GM23338 (cell line): Measurements from ENCODE around the gene UBE2F. TPM values are rescaled to one million over a fixed set of nuclear protein-coding genes. Genes with fewer than 3 reads are reported as not detected.

Source experiments
- ATAC-seq: fragments of 200-7000 bp; cut with Tn5 transposase; 3 replicates; pipeline ENCODE4 v1.9.1; 2020
- DNase-seq: peaks from one replicate; pipeline ENCODE4 v3.0.0-alpha.2; 2015; ENCODE audit warnings: low spot score
- H2AFZ ChIP-seq: fragments of 200-600 bp; sonication (generic); 2 replicates; pipeline ENCODE4 v1.8.0; 2016; ENCODE audit warnings: antibody characterized with exemption, mild to moderate bottlenecking, moderate library complexity
- H3F3A ChIP-seq: fragments of 200-600 bp; sonication (generic); replicated peaks from 2 replicates; pipeline ENCODE4 v1.8.0; 2017; ENCODE audit warnings: antibody characterized with exemption, mixed run types, low read depth
- H3K27ac ChIP-seq: fragments of 200-600 bp; sonication (generic); 2 replicates; pipeline ENCODE4 v1.6.1; 2016; ENCODE audit warnings: low read depth
- H3K27me3 ChIP-seq: fragments of 200-600 bp; sonication (generic); 2 replicates; pipeline ENCODE4 v1.8.0; 2016; ENCODE audit warnings: mild to moderate bottlenecking, mixed run types, moderate library complexity; ENCODE audit not compliant: insufficient read depth
- H3K36me3 ChIP-seq: fragments of 200-600 bp; sonication (generic); 2 replicates; pipeline ENCODE4 v1.8.0; 2016; ENCODE audit warnings: mild to moderate bottlenecking; ENCODE audit not compliant: insufficient read depth
- H3K4me1 ChIP-seq: fragments of 200-600 bp; sonication (generic); 2 replicates; pipeline ENCODE4 v1.8.0; 2016; ENCODE audit warnings: mild to moderate bottlenecking, moderate library complexity; ENCODE audit not compliant: insufficient read depth
- H3K4me2 ChIP-seq: fragments of 200-600 bp; sonication (generic); 2 replicates; pipeline ENCODE4 v1.7.1; 2017; ENCODE audit warnings: mixed run types
- H3K4me3 ChIP-seq: fragments of 200-600 bp; sonication (generic); 2 replicates; pipeline ENCODE4 v1.6.1; 2016; ENCODE audit warnings: mixed run types
- H3K79me2 ChIP-seq: fragments of 200-600 bp; sonication (generic); replicated peaks from 2 replicates; pipeline ENCODE4 v1.8.0; 2017; ENCODE audit warnings: mild to moderate bottlenecking; ENCODE audit not compliant: insufficient read depth
- H3K9me2 ChIP-seq: fragments of 200-600 bp; sonication (generic); 2 replicates; pipeline ENCODE4 v1.8.0; 2017; ENCODE audit not compliant: insufficient read depth
- H4K20me1 ChIP-seq: fragments of 200-600 bp; sonication (generic); replicated peaks from 2 replicates; pipeline ENCODE4 v1.8.0; 2017; ENCODE audit warnings: mild to moderate bottlenecking; ENCODE audit not compliant: insufficient read depth
- H3K27ac Mint-ChIP-seq: 2 replicates; pipeline ENCODE4 v1.8.0; 2020; ENCODE audit warnings: inconsistent platforms, mild to moderate bottlenecking, moderate library complexity, mixed read lengths
- H3K27me3 Mint-ChIP-seq: 3 replicates; pipeline ENCODE4 v1.8.0; 2022; ENCODE audit warnings: low read depth, mild to moderate bottlenecking, moderate library complexity, mixed read lengths, inconsistent platforms; ENCODE audit not compliant: insufficient read depth, poor library complexity
- H3K36me3 Mint-ChIP-seq: 3 replicates; pipeline ENCODE4 v1.8.0; 2021; ENCODE audit warnings: low read depth, mild to moderate bottlenecking, inconsistent platforms, moderate library complexity, mixed read lengths
- H3K4me1 Mint-ChIP-seq: 3 replicates; pipeline ENCODE4 v1.8.0; 2020; ENCODE audit warnings: mild to moderate bottlenecking, inconsistent platforms, mixed read lengths
- H3K4me3 Mint-ChIP-seq: 3 replicates; pipeline ENCODE4 v1.8.0; 2021; ENCODE audit warnings: moderate library complexity, mild to moderate bottlenecking, inconsistent platforms, mixed read lengths
- H3K9me3 Mint-ChIP-seq: 3 replicates; pipeline ENCODE4 v1.8.0; 2020; ENCODE audit warnings: moderate library complexity, mild to moderate bottlenecking, inconsistent platforms, mixed read lengths
- CREB1 ChIP-seq: fragments of 250-450 bp; sonication (Bioruptor Pico); IDR thresholded peaks from 2 replicates; pipeline ENCODE4 v1.5.0; 2020; ENCODE audit warnings: low read depth, mild to moderate bottlenecking, moderate library complexity
- JUNB ChIP-seq: IDR thresholded peaks from one replicate; pipeline ENCODE4 v1.6.1; 2016; ENCODE audit warnings: antibody characterized with exemption; ENCODE audit not compliant: unreplicated experiment
- NANOG ChIP-seq: IDR thresholded peaks from 2 replicates; pipeline ENCODE4 v1.6.1; 2016; ENCODE audit warnings: antibody characterized with exemption, borderline replicate concordance
- STAT1 ChIP-seq: IDR thresholded peaks from one replicate; pipeline ENCODE4 v1.6.1; 2016; ENCODE audit warnings: antibody characterized with exemption; ENCODE audit not compliant: unreplicated experiment
- ZNF114 ChIP-seq: fragments of 250-450 bp; sonication (Bioruptor Pico); IDR thresholded peaks from 2 replicates; pipeline ENCODE4 v1.5.0; 2020; ENCODE audit warnings: mild to moderate bottlenecking, moderate library complexity
- ZNF331 ChIP-seq: fragments of 250-450 bp; sonication (Bioruptor Pico); IDR thresholded peaks from 2 replicates; pipeline ENCODE4 v1.5.0; 2020; ENCODE audit warnings: low read depth, mild to moderate bottlenecking, moderate library complexity
- polyA plus RNA-seq: library from polyadenylated mRNA; unstranded; fragments of >200 nt; fragmentation: Nextera tagmentation; extraction: Ambion mirVana; gene quantifications from 2 replicates; pipeline ENCODE4 v1.2.1, GENCODE V29; 2016
- total RNA-seq: library from RNA; depleted of rRNA; stranded (reverse); fragments of >200 nt; shearing (Covaris generic); gene quantifications from 2 replicates; pipeline ENCODE4 v1.2.3, GENCODE V29; 2014
- TF ChIP-seq, protein P1 (sequence below): IDR thresholded peaks from one replicate; pipeline ENCODE4 v1.6.1; 2018; ENCODE audit warnings: antibody characterized with exemption; ENCODE audit not compliant: unreplicated experiment
- TF ChIP-seq, protein P2 (sequence below): IDR thresholded peaks from 2 replicates; pipeline ENCODE4 v1.6.1; 2016; ENCODE audit warnings: antibody characterized with exemption

UBE2F gene
- total and polyA plus RNA-seq, 2 experiments from 2014 or later: 98.2 to 106 TPM

DNA sequence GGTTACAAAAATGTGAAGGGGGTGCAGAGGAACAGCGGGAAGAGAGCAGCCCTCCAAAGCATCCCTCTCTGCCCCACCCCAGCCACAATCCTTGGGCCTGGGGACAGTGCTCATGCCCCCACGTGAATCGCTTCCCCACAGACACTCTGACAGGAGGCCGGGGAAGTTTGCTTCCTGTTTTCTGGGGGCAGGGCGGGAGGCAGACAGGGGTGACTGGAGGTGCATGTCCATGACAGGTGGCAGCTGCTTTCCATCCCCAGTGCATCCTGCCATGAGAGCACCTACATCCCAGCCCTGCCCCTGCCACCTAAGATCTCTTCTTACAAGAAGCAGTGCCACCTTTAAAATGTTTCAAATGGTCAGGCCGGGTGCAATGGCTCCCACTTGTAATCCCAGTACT lies 47.2 kb upstream of the UBE2F start:
- Histone ChIP-seq H3K9me2 (no peaks in the 10 kb centered on the region), H3K4me3 (no peak overlapping the region), H3K79me2 (no peaks in the 10 kb centered on the region), H4K20me1 (no peaks in the 10 kb centered on the region), H3F3A (no peaks in the 10 kb centered on the region), H3K4me2 (no peak overlapping the region), H3K27me3 (no peaks in the 10 kb centered on the region), H3K36me3 (no peaks in the 10 kb centered on the region), H2AFZ (no peak overlapping the region), H3K4me1 (no peaks in the 10 kb centered on the region), H3K27ac (no peak overlapping the region)
- Mint-ChIP-seq H3K9me3 (no peaks in the 10 kb centered on the region), H3K27ac (no peak overlapping the region), H3K4me1 (peaks cover 8% of the 10 kb centered on the region; the same call in 2 of the 3 replicates), H3K36me3 (no peaks in the 10 kb centered on the region; the same call in 2 of the 3 replicates), H3K27me3 (peaks cover 23% of the 10 kb centered on the region), H3K4me3 (no peak overlapping the region)
- TF ChIP-seq, protein P1, sequence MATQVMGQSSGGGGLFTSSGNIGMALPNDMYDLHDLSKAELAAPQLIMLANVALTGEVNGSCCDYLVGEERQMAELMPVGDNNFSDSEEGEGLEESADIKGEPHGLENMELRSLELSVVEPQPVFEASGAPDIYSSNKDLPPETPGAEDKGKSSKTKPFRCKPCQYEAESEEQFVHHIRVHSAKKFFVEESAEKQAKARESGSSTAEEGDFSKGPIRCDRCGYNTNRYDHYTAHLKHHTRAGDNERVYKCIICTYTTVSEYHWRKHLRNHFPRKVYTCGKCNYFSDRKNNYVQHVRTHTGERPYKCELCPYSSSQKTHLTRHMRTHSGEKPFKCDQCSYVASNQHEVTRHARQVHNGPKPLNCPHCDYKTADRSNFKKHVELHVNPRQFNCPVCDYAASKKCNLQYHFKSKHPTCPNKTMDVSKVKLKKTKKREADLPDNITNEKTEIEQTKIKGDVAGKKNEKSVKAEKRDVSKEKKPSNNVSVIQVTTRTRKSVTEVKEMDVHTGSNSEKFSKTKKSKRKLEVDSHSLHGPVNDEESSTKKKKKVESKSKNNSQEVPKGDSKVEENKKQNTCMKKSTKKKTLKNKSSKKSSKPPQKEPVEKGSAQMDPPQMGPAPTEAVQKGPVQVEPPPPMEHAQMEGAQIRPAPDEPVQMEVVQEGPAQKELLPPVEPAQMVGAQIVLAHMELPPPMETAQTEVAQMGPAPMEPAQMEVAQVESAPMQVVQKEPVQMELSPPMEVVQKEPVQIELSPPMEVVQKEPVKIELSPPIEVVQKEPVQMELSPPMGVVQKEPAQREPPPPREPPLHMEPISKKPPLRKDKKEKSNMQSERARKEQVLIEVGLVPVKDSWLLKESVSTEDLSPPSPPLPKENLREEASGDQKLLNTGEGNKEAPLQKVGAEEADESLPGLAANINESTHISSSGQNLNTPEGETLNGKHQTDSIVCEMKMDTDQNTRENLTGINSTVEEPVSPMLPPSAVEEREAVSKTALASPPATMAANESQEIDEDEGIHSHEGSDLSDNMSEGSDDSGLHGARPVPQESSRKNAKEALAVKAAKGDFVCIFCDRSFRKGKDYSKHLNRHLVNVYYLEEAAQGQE: no peak
- TF ChIP-seq JUNB (no peak), STAT1 (no peak), ZNF331 (CRISPR knock-in tag) (no peak)
- ATAC-seq: no peak
- DNase-seq: no peak

DNA sequence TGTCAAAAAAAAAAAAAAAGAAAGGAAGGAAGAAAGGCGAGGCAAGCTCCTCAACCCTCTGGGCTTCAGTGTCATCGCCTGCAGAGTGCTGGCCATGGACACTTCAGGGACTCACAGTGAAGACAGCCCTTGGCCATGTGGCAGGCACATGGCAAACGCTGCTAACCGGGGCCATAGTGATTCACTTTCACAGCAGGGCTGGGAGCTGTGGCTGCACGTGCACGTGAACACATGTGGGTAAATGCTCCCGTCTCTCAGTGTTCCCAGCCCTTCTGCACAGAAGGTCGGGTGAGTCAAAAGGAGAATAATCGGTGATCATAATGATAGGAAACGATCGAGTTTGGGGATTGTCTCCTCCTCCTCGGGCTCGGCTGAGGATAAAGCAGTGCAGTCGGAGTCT lies 46.1 kb upstream of the UBE2F start:
- H3K4me3 Mint-ChIP-seq: no peak overlapping the region
- no peaks in the 10 kb centered on the region for H3K9me3 Mint-ChIP-seq
- H3K27ac Mint-ChIP-seq: no peak overlapping the region
- ATAC-seq: no peak
- H3K4me1 ChIP-seq: no peaks in the 10 kb centered on the region
- H3F3A ChIP-seq: no peaks in the 10 kb centered on the region
- H3K79me2 ChIP-seq: no peaks in the 10 kb centered on the region
- no peaks in the 10 kb centered on the region for H4K20me1 ChIP-seq
- no peaks in the 10 kb centered on the region; the same call in 2 of the 3 replicates for H3K36me3 Mint-ChIP-seq
- no peaks in the 10 kb centered on the region for H3K9me2 ChIP-seq
- H2AFZ ChIP-seq: no peak overlapping the region
- H3K27me3 Mint-ChIP-seq: peaks cover 23% of the 10 kb centered on the region
- H3K36me3 ChIP-seq: no peaks in the 10 kb centered on the region
- no peak overlapping the region for H3K4me2 ChIP-seq
- no peak for DNase-seq
- peaks cover 8% of the 10 kb centered on the region; the same call in 2 of the 3 replicates for H3K4me1 Mint-ChIP-seq
- H3K27ac ChIP-seq: no peak overlapping the region
- no peaks in the 10 kb centered on the region for H3K27me3 ChIP-seq
- H3K4me3 ChIP-seq: no peak overlapping the region
- TF ChIP-seq, protein P2, sequence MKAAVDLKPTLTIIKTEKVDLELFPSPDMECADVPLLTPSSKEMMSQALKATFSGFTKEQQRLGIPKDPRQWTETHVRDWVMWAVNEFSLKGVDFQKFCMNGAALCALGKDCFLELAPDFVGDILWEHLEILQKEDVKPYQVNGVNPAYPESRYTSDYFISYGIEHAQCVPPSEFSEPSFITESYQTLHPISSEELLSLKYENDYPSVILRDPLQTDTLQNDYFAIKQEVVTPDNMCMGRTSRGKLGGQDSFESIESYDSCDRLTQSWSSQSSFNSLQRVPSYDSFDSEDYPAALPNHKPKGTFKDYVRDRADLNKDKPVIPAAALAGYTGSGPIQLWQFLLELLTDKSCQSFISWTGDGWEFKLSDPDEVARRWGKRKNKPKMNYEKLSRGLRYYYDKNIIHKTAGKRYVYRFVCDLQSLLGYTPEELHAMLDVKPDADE: no peak
- TF ChIP-seq, protein P1: no peak
- TF ChIP-seq STAT1 (no peak), NANOG (no peak), CREB1 (no peak), ZNF114 (CRISPR knock-in tag) (no peak)
